ENCODE measurements around the gene EMILIN2. TPM values are rescaled to one million over a fixed set of nuclear protein-coding genes. Genes with fewer than 3 reads are reported as not detected.
A peak's percentile ranks its signal among the peaks of the same experiment; 100 is the strongest.

Gene EMILIN2
- total RNA-seq, 1 experiment from 2014 or later = 0.75 TPM

GRCh38 chr18:2897448-2898185 lies 50.8 kb downstream of the EMILIN2 start:
- no peak for DNase-seq (ENCODE audit: low read depth)

- DNase-seq (ENCODE audit: low read depth) = peak; percentile 54
Observed at GRCh38 chr18:2898186-2898640, 51.4 kb downstream of the EMILIN2 start.

- no peak for DNase-seq (ENCODE audit: low read depth)
Observed at GRCh38 chr18:2900684-2901422, 54.0 kb downstream of the EMILIN2 start.

GRCh38 chr18:2901423-2901985 lies 54.7 kb downstream of the EMILIN2 start:
- DNase-seq (ENCODE audit: low read depth) = no peak

GRCh38 chr18:2902327-2902726 lies 55.5 kb downstream of the EMILIN2 start:
- DNase-seq (ENCODE audit: low read depth) = no peak

GRCh38 chr18:2903006-2903405 lies 56.2 kb downstream of the EMILIN2 start:
- DNase-seq (ENCODE audit: low read depth) = peak; percentile 13

GRCh38 chr18:2905854-2906703 lies 59.3 kb downstream of the EMILIN2 start:
- DNase-seq (ENCODE audit: low read depth) = no peak

- DNase-seq (ENCODE audit: low read depth) = no peak
Observed at GRCh38 chr18:2906704-2907549, 60.1 kb downstream of the EMILIN2 start.

GRCh38 chr18:2907550-2908135 lies 60.8 kb downstream of the EMILIN2 start:
- no peak for DNase-seq (ENCODE audit: low read depth)

- no peak for DNase-seq (ENCODE audit: low read depth)
Observed at GRCh38 chr18:2908166-2908945, 61.5 kb downstream of the EMILIN2 start.

- DNase-seq (ENCODE audit: low read depth) = no peak
Observed at GRCh38 chr18:2908946-2909335, 62.1 kb downstream of the EMILIN2 start.

- DNase-seq (ENCODE audit: low read depth) = no peak
Observed at GRCh38 chr18:2909431-2910140, 62.8 kb downstream of the EMILIN2 start.

GRCh38 chr18:2910261-2910660 lies 63.5 kb downstream of the EMILIN2 start:
- no peak for DNase-seq (ENCODE audit: low read depth)

- DNase-seq (ENCODE audit: low read depth) = no peak
Observed at GRCh38 chr18:2910751-2911425, 64.1 kb downstream of the EMILIN2 start.

- DNase-seq (ENCODE audit: low read depth) = no peak
Observed at GRCh38 chr18:2911533-2911932, 64.7 kb downstream of the EMILIN2 start.

GRCh38 chr18:2912357-2913299 lies 65.8 kb downstream of the EMILIN2 start:
- DNase-seq (ENCODE audit: low read depth) = no peak

- DNase-seq (ENCODE audit: low read depth) = no peak
Observed at GRCh38 chr18:2913398-2914005, 66.7 kb downstream of the EMILIN2 start.

Measured in LHCN-M2 (cell line).